Hepatocyte (in vitro differentiated cells): ENCODE data around the gene AFTPH. TPM values are rescaled to one million over a fixed set of nuclear protein-coding genes. Genes with fewer than 3 reads are reported as not detected.

ENCODE experiments used
- DNase-seq: peaks from one replicate; pipeline ENCODE4 v3.0.0-alpha.2; 2016; ENCODE audit warnings: low spot score
- H2AFZ ChIP-seq: fragments of 200-600 bp; sonication (generic); 2 replicates; pipeline ENCODE4 v1.6.0; 2016; ENCODE audit warnings: antibody characterized with exemption, mild to moderate bottlenecking
- H3K27ac ChIP-seq: fragments of 200-600 bp; sonication (generic); 2 replicates; pipeline ENCODE4 v1.5.1; 2016; ENCODE audit warnings: mild to moderate bottlenecking
- H3K27me3 ChIP-seq: fragments of 200-600 bp; sonication (generic); 2 replicates; pipeline ENCODE4 v1.6.1; 2016
- H3K36me3 ChIP-seq: fragments of 200-600 bp; sonication (generic); replicated peaks from 2 replicates; pipeline ENCODE4 v1.5.1; 2016; ENCODE audit warnings: low read depth; ENCODE audit not compliant: insufficient read depth
- H3K4me1 ChIP-seq: fragments of 200-600 bp; sonication (generic); 2 replicates; pipeline ENCODE4 v1.5.1; 2016; ENCODE audit warnings: mild to moderate bottlenecking, moderate library complexity; ENCODE audit not compliant: insufficient read depth
- H3K4me2 ChIP-seq: fragments of 200-600 bp; sonication (generic); 2 replicates; pipeline ENCODE4 v1.6.0; 2016
- H3K4me3 ChIP-seq: fragments of 200-600 bp; sonication (generic); 2 replicates; pipeline ENCODE4 v1.5.1; 2016; ENCODE audit warnings: mild to moderate bottlenecking
- H3K79me2 ChIP-seq: fragments of 200-600 bp; sonication (generic); 2 replicates; pipeline ENCODE4 v1.6.0; 2017; ENCODE audit warnings: mild to moderate bottlenecking
- H3K9me2 ChIP-seq: fragments of 200-600 bp; sonication (generic); replicated peaks from 2 replicates; pipeline ENCODE4 v1.6.0; 2017; ENCODE audit warnings: mild to moderate bottlenecking; ENCODE audit not compliant: insufficient read depth
- H3K9me3 ChIP-seq: fragments of 200-600 bp; sonication (generic); 2 replicates; pipeline ENCODE4 v1.5.1; 2016; ENCODE audit warnings: low read depth, mild to moderate bottlenecking
- H4K20me1 ChIP-seq: fragments of 200-600 bp; sonication (generic); 2 replicates; pipeline ENCODE4 v1.6.0; 2016; ENCODE audit warnings: mild to moderate bottlenecking; ENCODE audit not compliant: insufficient read depth, poor library complexity, severe bottlenecking
- CTCF ChIP-seq: fragments of 200-600 bp; sonication (generic); IDR thresholded peaks from 2 replicates; pipeline ENCODE4 v1.5.1; 2016; ENCODE audit warnings: antibody characterized with exemption, mild to moderate bottlenecking; ENCODE audit not compliant: poor library complexity
- EZH2 ChIP-seq: fragments of 200-600 bp; sonication (generic); IDR thresholded peaks from 2 replicates; pipeline ENCODE4 v1.6.1; 2016; ENCODE audit warnings: antibody characterized with exemption, mild to moderate bottlenecking, borderline replicate concordance
- EZH2phosphoT487 ChIP-seq: fragments of 200-600 bp; sonication (generic); IDR thresholded peaks from one replicate; pipeline ENCODE4 v1.6.1; 2018; ENCODE audit warnings: antibody characterized with exemption, mild to moderate bottlenecking, low read depth, moderate library complexity; ENCODE audit not compliant: unreplicated experiment, severe bottlenecking
- WGBS: methylation state at CpG from one replicate; pipeline ENCODE4 v1.1.6; 2016; ENCODE audit warnings: low lambda C conversion rate; ENCODE audit errors: missing lambda C conversion rate; 5-methylcytosine and 5-hydroxymethylcytosine counted together
- polyA plus RNA-seq: library from polyadenylated mRNA; unstranded; fragments of >200 nt; fragmentation: Nextera tagmentation; extraction: Ambion mirVana; gene quantifications from 2 replicates; pipeline ENCODE4 v1.2.1, GENCODE V29; 2016
- total RNA-seq: library from RNA; depleted of rRNA; stranded (reverse); fragments of >200 nt; gene quantifications from 2 replicates; pipeline ENCODE4 v1.2.3, GENCODE V29; 2014

The AFTPH gene
- total and polyA plus RNA-seq, 2 experiments from 2014 or later: 11.8 to 50.9 TPM

- Histone ChIP-seq H2AFZ (no peak overlapping the region), H3K9me2 (no peaks in the 10 kb centered on the region)
- 76% methylated on average over 1 of the region's 1 CpG for WGBS
These were observed 42.0 kb downstream of the AFTPH start for GRCh38 chr2:64565949-64566710.

GRCh38 chr2:64567473-64567872, 43.3 kb downstream of the AFTPH start:
- TF ChIP-seq EZH2: no peak
- TF ChIP-seq CTCF: no peak
- no peak for TF ChIP-seq EZH2phosphoT487
- Histone ChIP-seq H2AFZ (no peak overlapping the region), H3K9me2 (no peaks in the 10 kb centered on the region), H3K79me2 (peaks cover 8% of the 10 kb centered on the region), H3K36me3 (no peaks in the 10 kb centered on the region), H4K20me1 (no peaks in the 10 kb centered on the region), H3K4me1 (no peaks in the 10 kb centered on the region), H3K4me3 (no peak overlapping the region), H3K27ac (no peak overlapping the region), H3K27me3 (no peaks in the 10 kb centered on the region), H3K4me2 (no peak overlapping the region), H3K9me3 (no peaks in the 10 kb centered on the region)
- WGBS: 80% methylated on average over 6 of the region's 6 CpGs
- no peak for DNase-seq

More at GRCh38 chr2:64565949-64566710, 42.0 kb downstream of the AFTPH start:
- peaks cover 8% of the 10 kb centered on the region for H3K79me2 ChIP-seq
- no peak overlapping the region for H3K4me2 ChIP-seq
- H3K4me1 ChIP-seq: no peaks in the 10 kb centered on the region
- H3K4me3 ChIP-seq: no peak overlapping the region
- H3K36me3 ChIP-seq: no peaks in the 10 kb centered on the region
- H3K27ac ChIP-seq: no peak overlapping the region
- H3K27me3 ChIP-seq: no peaks in the 10 kb centered on the region
- no peak for DNase-seq
- no peaks in the 10 kb centered on the region for H3K9me3 ChIP-seq
- TF ChIP-seq EZH2phosphoT487: no peak
- TF ChIP-seq EZH2: no peak
- TF ChIP-seq CTCF: no peak
- no peaks in the 10 kb centered on the region for H4K20me1 ChIP-seq

- Histone ChIP-seq H4K20me1 (no peaks in the 10 kb centered on the region), H3K36me3 (no peaks in the 10 kb centered on the region), H3K9me2 (no peaks in the 10 kb centered on the region), H2AFZ (no peak overlapping the region), H3K4me3 (no peak overlapping the region), H3K4me2 (no peak overlapping the region), H3K27ac (no peak overlapping the region), H3K79me2 (peaks cover 3% of the 10 kb centered on the region), H3K4me1 (no peaks in the 10 kb centered on the region), H3K27me3 (no peaks in the 10 kb centered on the region), H3K9me3 (no peaks in the 10 kb centered on the region)
- no peak for TF ChIP-seq EZH2
- TF ChIP-seq EZH2phosphoT487: no peak
- TF ChIP-seq CTCF: no peak
- 96% methylated on average over 7 of the region's 7 CpGs for WGBS
- DNase-seq: no peak
These were observed 44.7 kb downstream of the AFTPH start for GRCh38 chr2:64568836-64569235.
